BLaER1 treated with 17β-estradiol and CSF1 and Interleukin-3, amounts not matched to agents 10 nM and 100 nM (cell line): ENCODE data around the gene TNXB.
A peak's percentile ranks its signal among the peaks of the same experiment; 100 is the strongest.

ENCODE experiments used
- H3K27ac ChIP-seq, 11 experiments: shearing (Covaris generic); formaldehyde crosslinking; 2 replicates each; pipeline ENCODE4 v1.8.1; 2022
- H3K27me3 ChIP-seq, 11 experiments: shearing (Covaris generic); formaldehyde crosslinking; 2 replicates each; pipeline ENCODE4 v1.8.1; 2022
- H3K36me3 ChIP-seq, 11 experiments: shearing (Covaris generic); formaldehyde crosslinking; 2 replicates each; pipeline ENCODE4 v1.8.1; 2022
- H3K4me1 ChIP-seq, 10 experiments: shearing (Covaris generic); formaldehyde crosslinking; 2 replicates each; pipeline ENCODE4 v1.8.1; 2022
- H3K4me2 ChIP-seq, 11 experiments: shearing (Covaris generic); formaldehyde crosslinking; 2 replicates each; pipeline ENCODE4 v1.8.1; 2022
- H3K4me3 ChIP-seq, 10 experiments: shearing (Covaris generic); formaldehyde crosslinking; 2 replicates each; pipeline ENCODE4 v1.8.1; 2022
- H3K9ac ChIP-seq, 11 experiments: shearing (Covaris generic); formaldehyde crosslinking; 2 replicates each; pipeline ENCODE4 v1.8.1; 2022
- H3K9me3 ChIP-seq, 11 experiments: shearing (Covaris generic); formaldehyde crosslinking; replicated peaks in 1 of 11; 2 replicates each; pipeline ENCODE4 v1.8.1; 2022
- H4K20me1 ChIP-seq, 11 experiments: shearing (Covaris generic); formaldehyde crosslinking; 2 replicates each; pipeline ENCODE4 v1.8.1; 2022
- Cebpa-rat ChIP-seq, 11 experiments: shearing (Covaris generic); IDR thresholded peaks; 2 replicates each; pipeline ENCODE4 v1.8.1; 2022

Gene TNXB

GRCh38 chr6:32151863-32152768, 43.0 kb upstream of the TNXB start, which contains the start of gene PRRT1:
Gene PRRT1, minus strand, starts transcription at chr6:32151939. Its CDS starts 112 bp downstream, at chr6:32151827.
- TF ChIP-seq Cebpa-rat (IDR thresholded peaks at IDR 0.05): no peak
- H4K20me1 ChIP-seq: no peaks in the 10 kb centered on the region
- H3K9ac ChIP-seq: peak within 1 kb of the TSS in 5 of 11 experiments; percentile 33 to 87 (median 81); a peak in 2 of 22 replicates
- 0 out of 20 replicates have a peak within 1 kb of the TSS, but pooled peaks of 1 of the 10 experiments have one; percentile 33 for H3K4me3 ChIP-seq
- peaks cover under 1 to 17% (median 13%) of the 10 kb centered on the region in 11 experiments; a peak in 16 of 22 replicates for H3K36me3 ChIP-seq
- H3K4me2 ChIP-seq: peak within 1 kb of the TSS; percentile 11 to 99 (median 97); a peak in 20 of 22 replicates
- H3K9me3 ChIP-seq: peaks cover 0 to 9% (median 6%) of the 10 kb centered on the region in 11 experiments; a peak in 8 of 22 replicates
- peaks cover 11 to 39% (median 31%) of the 10 kb centered on the region in 10 experiments for H3K4me1 ChIP-seq
- 0 out of 22 replicates have a peak within 1 kb of the TSS, but pooled peaks of 1 of the 11 experiments have one; percentile 82 for H3K27ac ChIP-seq
- H3K27me3 ChIP-seq: peaks cover 0 to 19% (median 8%) of the 10 kb centered on the region in 11 experiments; a peak in 11 of 22 replicates

GRCh38 chr6:32151181-32151862, 42.2 kb upstream of the TNXB start:
- peaks cover 11 to 39% (median 31%) of the 10 kb centered on the region in 10 experiments for H3K4me1 ChIP-seq
- H3K4me2 ChIP-seq: peak overlapping the region in 2 of 11 experiments; percentile 15 to 16; a peak in 1 of 22 replicates
- H4K20me1 ChIP-seq: no peaks in the 10 kb centered on the region
- peaks cover 0 to 9% (median 6%) of the 10 kb centered on the region in 11 experiments; a peak in 8 of 22 replicates for H3K9me3 ChIP-seq
- H3K36me3 ChIP-seq: peaks cover 0 to 9% (median 5%) of the 10 kb centered on the region in 11 experiments; a peak in 15 of 22 replicates
- H3K27me3 ChIP-seq: peaks cover 0 to 19% (median 8%) of the 10 kb centered on the region in 11 experiments; a peak in 11 of 22 replicates
- no peak for TF ChIP-seq Cebpa-rat (IDR thresholded peaks at IDR 0.05)
- H3K27ac ChIP-seq: no peak overlapping the region
- no peak overlapping the region for H3K4me3 ChIP-seq
- H3K9ac ChIP-seq: no peak overlapping the region; a peak in 1 of 22 replicates

DNA sequence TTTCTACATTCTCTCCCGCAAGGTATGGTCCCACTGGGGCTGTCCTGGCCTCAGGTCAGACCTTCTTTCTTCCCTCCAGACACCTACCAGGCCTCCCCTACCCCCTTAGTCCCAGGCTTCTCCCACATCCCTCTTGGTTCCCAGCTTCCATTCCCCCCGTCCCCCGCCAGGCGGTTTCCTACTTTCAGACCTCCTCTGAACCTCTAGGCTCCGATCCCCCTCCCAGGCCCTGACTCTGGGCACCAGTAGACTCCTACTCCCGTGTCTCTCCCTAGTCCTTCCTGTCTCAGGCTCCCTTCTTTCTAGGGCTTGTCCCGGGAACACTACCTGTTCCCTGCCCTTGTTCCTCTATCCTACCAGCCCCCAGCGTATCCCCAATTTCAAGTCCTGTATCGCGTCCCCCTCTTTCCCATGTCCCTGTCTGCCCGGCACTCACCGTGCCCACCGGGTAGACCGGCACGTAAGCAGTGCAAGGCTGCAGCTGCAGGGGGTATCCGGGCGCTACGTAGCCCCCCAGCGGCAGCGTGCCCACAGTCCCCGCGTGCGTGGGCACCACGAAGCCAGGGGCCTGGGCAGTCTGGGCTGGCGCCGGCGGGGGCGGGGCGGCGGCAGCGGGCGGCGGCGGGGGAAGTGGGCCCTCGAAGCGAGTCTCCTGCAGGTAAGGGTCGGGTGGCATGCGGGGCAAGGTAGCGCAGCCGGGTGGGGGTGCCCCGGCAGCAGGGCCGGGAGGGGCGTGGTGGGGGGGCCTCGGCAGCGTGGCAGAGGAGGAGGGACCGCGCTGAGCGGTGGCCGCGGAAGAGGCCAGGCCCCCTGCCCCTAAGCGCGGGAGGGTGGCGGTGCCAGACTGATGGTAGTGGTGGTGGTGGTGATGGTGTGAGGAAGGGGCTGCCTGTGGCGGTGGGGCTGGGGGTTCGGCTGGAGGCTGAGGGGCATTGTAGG, 41.1 kb upstream of the TNXB start:
- Histone ChIP-seq H3K4me1 (peaks cover 6 to 30% (median 23%) of the 10 kb centered on the region in 10 experiments), H3K36me3 (no peaks in the 10 kb centered on the region), H3K27ac (no peak overlapping the region), H3K4me3 (no peak overlapping the region), H3K4me2 (no peak overlapping the region), H3K27me3 (peaks cover 0 to 19% (median 8%) of the 10 kb centered on the region in 11 experiments; a peak in 11 of 22 replicates), H3K9ac (no peak overlapping the region), H3K9me3 (peaks cover 0 to 9% (median 6%) of the 10 kb centered on the region in 11 experiments; a peak in 8 of 22 replicates), H4K20me1 (no peaks in the 10 kb centered on the region)
- no peak for TF ChIP-seq Cebpa-rat (IDR thresholded peaks at IDR 0.05)

DNA sequence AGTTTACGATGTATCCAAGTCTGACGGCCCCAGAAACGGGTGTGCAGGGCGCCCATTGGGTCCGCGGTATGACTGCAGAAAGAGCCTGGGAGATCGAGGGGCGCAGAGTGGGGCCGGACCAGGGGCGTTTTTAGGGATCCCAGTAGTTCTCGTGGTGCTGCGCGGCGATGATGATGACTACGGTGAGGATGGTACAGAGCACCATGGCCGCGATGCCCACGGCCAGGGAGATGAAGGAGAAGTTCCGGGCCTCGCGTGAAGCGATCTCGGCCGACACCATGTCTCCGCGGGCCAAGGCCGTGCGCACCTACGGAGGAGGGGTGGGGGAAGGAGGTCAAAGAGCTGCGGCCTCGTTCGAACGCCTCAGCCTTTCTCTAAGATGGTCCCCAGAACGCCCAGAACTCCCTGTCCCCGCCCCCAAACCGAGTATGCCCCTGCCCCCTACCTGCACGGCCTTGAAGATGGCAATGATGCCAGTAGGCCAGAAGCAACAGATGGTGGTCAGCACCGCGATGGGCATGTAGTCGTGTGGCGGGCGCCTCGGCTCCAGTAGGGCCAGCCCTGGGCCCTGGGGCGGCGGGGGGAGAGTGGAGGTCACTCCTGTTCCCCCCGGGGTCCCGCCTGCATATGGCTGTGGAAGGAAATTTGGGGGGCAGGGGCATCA, 40.1 kb upstream of the TNXB start:
- Histone ChIP-seq H3K36me3 (no peaks in the 10 kb centered on the region), H3K27ac (no peak overlapping the region), H3K4me2 (no peak overlapping the region), H3K27me3 (peaks cover 0 to 19% (median 8%) of the 10 kb centered on the region in 11 experiments; a peak in 11 of 22 replicates), H3K9ac (no peak overlapping the region), H3K9me3 (peaks cover 0 to 9% (median 6%) of the 10 kb centered on the region in 11 experiments; a peak in 8 of 22 replicates), H3K4me3 (no peak overlapping the region), H4K20me1 (no peaks in the 10 kb centered on the region), H3K4me1 (peaks cover 0 to 24% (median 16%) of the 10 kb centered on the region in 10 experiments; a peak in 16 of 20 replicates)
- TF ChIP-seq Cebpa-rat (IDR thresholded peaks at IDR 0.05): no peak

GRCh38 chr6:32148289-32149091, 39.4 kb upstream of the TNXB start:
- no peaks in the 10 kb centered on the region for H4K20me1 ChIP-seq
- H3K4me1 ChIP-seq: peaks cover 0 to 21% (median 16%) of the 10 kb centered on the region in 10 experiments; a peak in 16 of 20 replicates
- no peak overlapping the region for H3K9ac ChIP-seq
- H3K9me3 ChIP-seq: peaks cover 0 to 9% (median 6%) of the 10 kb centered on the region in 11 experiments; a peak in 8 of 22 replicates
- H3K27me3 ChIP-seq: peaks cover 0 to 19% (median 8%) of the 10 kb centered on the region in 11 experiments; a peak in 11 of 22 replicates
- H3K4me2 ChIP-seq: no peak overlapping the region
- H3K27ac ChIP-seq: no peak overlapping the region
- TF ChIP-seq Cebpa-rat (IDR thresholded peaks at IDR 0.05): no peak
- H3K36me3 ChIP-seq: no peaks in the 10 kb centered on the region
- no peak overlapping the region for H3K4me3 ChIP-seq

DNA sequence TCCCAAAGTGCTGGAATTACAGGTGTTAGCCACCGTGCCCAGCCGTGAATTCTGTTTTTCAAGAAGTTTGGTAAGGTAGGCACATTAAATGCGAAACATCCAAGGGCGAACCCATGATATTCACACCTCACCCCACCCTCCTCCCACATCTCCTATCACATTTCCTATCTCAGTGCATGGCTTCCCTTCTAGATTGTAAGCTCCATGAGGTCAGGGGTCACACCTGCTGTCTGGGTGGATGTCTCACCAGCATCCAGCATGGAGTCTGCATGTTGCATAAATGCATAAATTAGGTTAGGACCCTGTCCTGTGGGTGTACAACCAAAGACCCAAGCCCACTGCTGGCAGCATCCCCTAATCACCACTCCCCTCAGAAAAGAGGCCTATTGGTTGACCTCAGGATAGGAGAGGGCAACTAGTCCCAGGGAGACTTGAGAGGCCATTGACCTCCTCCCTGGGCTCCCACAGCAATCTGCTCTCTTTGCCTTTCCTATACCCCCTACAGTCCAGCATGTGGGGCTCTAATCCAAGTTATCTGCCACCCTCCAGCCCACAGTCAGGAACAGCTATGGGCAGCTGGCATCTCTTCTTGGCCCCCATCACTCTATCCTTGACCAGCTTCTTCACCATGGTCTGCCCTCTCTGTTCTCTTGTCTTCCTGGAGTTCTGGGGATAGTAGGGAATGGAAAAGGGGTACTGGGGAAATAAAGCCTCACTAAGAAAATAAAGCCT, 38.4 kb upstream of the TNXB start:
- H3K36me3 ChIP-seq: no peaks in the 10 kb centered on the region
- no peak for TF ChIP-seq Cebpa-rat (IDR thresholded peaks at IDR 0.05)
- H3K27ac ChIP-seq: no peak overlapping the region
- no peak overlapping the region for H3K9ac ChIP-seq
- H4K20me1 ChIP-seq: no peaks in the 10 kb centered on the region
- peaks cover 0 to 12% (median 7%) of the 10 kb centered on the region in 10 experiments; a peak in 16 of 20 replicates for H3K4me1 ChIP-seq
- no peak overlapping the region for H3K4me3 ChIP-seq
- peaks cover 0 to 9% (median 6%) of the 10 kb centered on the region in 11 experiments; a peak in 8 of 22 replicates for H3K9me3 ChIP-seq
- peaks cover 0 to 19% (median 8%) of the 10 kb centered on the region in 11 experiments; a peak in 11 of 22 replicates for H3K27me3 ChIP-seq
- H3K4me2 ChIP-seq: no peak overlapping the region
